ENCODE results near the gene FNBP1. TPM values are rescaled to one million over a fixed set of nuclear protein-coding genes. Genes with fewer than 3 reads are reported as not detected.
"Not testable (repeated sequence)": the region's sequence is repeated elsewhere in the genome, so short reads cannot be mapped to it uniquely, and the experiment has no call there.

Gene FNBP1
- total RNA-seq, 1 donor from 2014 or later: 21.9 TPM

DNA sequence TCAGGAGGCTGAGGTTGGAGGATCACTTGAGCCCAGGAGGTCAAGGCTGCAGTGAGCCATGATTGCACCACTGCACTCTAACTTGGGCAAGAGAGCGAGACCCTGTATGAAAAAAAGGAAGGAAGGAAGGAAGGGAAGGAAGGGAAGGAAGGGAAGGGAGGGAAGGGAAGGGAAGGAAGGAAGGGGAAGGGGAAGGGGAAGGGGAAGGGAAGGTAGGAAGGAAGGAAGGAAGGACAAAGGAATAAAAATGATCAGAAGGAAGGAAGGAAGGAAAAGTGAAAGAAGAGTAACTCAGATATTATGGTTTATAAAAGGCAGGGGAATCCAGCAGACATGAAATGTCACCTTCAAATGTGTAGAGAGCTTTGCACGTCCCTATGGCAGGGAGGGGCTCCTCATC lies 143.4 kb downstream of the FNBP1 start:
- no peaks in the 10 kb centered on the region for H3K27me3 ChIP-seq (ENCODE audit: control insufficient read depth in 3 of 3, insufficient read depth in 3 of 3, low read length in 3 of 3)
- H3K27ac ChIP-seq (ENCODE audit: low read depth, low read length): no peak overlapping the region
- no peak overlapping the region for H3K9ac ChIP-seq (ENCODE audit: low read depth in 1 of 3, low read length in 3 of 3)
- H3K36me3 ChIP-seq (ENCODE audit: control insufficient read depth in 3 of 3, insufficient read depth in 3 of 3, low read length in 3 of 3): peaks cover 17 to 50% (median 39%) of the 10 kb centered on the region in 3 donors
- H3K4me3 ChIP-seq (ENCODE audit: low read length in 3 of 3): no peak overlapping the region
- no peaks in the 10 kb centered on the region for H3K9me3 ChIP-seq (ENCODE audit: control insufficient read depth in 3 of 3, low read length in 3 of 3)
- H3K4me1 ChIP-seq (ENCODE audit: control insufficient read depth in 3 of 3, insufficient read depth in 3 of 3, low read length in 3 of 3): no peaks in the 10 kb centered on the region

GRCh38 chr9:129898185-129898584 lies 144.8 kb downstream of the FNBP1 start:
- H3K36me3 ChIP-seq (ENCODE audit: control insufficient read depth in 3 of 3, insufficient read depth in 3 of 3, low read length in 3 of 3): peaks cover 17 to 50% (median 43%) of the 10 kb centered on the region in 3 donors

GRCh38 chr9:129897263-129897662 lies 145.7 kb downstream of the FNBP1 start:
- no peak overlapping the region for H3K27ac ChIP-seq (ENCODE audit: low read depth, low read length)
- no peak overlapping the region for H3K4me3 ChIP-seq (ENCODE audit: low read length in 3 of 3)
- no peaks in the 10 kb centered on the region for H3K27me3 ChIP-seq (ENCODE audit: control insufficient read depth in 3 of 3, insufficient read depth in 3 of 3, low read length in 3 of 3)
- no peak overlapping the region for H3K9ac ChIP-seq (ENCODE audit: low read depth in 1 of 3, low read length in 3 of 3)
- peaks cover 17 to 44% (median 36%) of the 10 kb centered on the region in 3 donors for H3K36me3 ChIP-seq (ENCODE audit: control insufficient read depth in 3 of 3, insufficient read depth in 3 of 3, low read length in 3 of 3)
- H3K9me3 ChIP-seq (ENCODE audit: control insufficient read depth in 3 of 3, low read length in 3 of 3): no peaks in the 10 kb centered on the region
- H3K4me1 ChIP-seq (ENCODE audit: control insufficient read depth in 3 of 3, insufficient read depth in 3 of 3, low read length in 3 of 3): no peaks in the 10 kb centered on the region

More at GRCh38 chr9:129898185-129898584, 144.8 kb downstream of the FNBP1 start:
- H3K9ac ChIP-seq (ENCODE audit: low read depth in 1 of 3, low read length in 3 of 3): no peak overlapping the region
- no peak overlapping the region for H3K27ac ChIP-seq (ENCODE audit: low read depth, low read length)
- H3K4me1 ChIP-seq (ENCODE audit: control insufficient read depth in 3 of 3, insufficient read depth in 3 of 3, low read length in 3 of 3): no peaks in the 10 kb centered on the region
- no peaks in the 10 kb centered on the region for H3K27me3 ChIP-seq (ENCODE audit: control insufficient read depth in 3 of 3, insufficient read depth in 3 of 3, low read length in 3 of 3)
- no peaks in the 10 kb centered on the region for H3K9me3 ChIP-seq (ENCODE audit: control insufficient read depth in 3 of 3, low read length in 3 of 3)
- H3K4me3 ChIP-seq (ENCODE audit: low read length in 3 of 3): no peak overlapping the region

DNA sequence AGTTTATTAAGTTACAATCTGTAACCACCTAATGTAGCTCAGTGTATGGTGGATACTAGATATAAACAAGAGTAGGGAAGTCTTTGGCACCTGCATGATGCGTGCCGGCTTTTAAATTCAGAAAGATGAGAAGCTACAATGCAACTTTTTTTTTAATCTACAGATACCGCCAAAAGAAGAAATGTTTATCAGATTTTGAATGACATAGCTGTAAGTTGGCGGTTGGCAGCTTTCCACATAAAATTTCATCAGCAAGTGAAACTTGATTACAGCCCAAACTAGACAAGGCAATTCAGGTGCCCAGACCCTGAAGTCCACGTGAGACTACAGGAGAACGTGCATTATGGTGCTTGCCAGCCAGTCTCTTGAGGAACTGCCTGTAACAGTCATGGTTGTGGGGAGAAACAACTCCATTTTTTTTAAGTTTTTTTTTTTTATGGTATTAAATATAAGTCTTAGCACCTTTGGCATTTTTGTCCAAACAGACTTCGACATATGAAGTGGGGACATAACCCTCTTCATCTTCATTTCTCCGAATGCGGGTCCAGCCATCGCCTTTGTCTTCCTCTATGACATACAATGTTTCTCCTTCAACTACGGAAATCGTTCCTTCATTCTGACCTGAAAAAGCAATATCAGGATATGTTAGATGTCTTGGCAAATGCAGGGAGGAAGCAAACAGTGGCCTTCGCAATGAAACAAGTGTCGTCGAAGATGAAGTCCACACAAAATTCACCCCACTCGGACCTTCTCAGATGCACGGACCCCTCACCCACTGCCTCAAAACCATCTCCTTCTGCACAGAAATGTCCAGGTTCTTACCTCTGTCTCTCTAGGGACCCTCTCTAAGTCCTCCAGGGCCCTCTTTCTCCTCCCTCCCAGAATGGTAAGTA lies 147.4 kb downstream of the FNBP1 start:
- H3K9me3 ChIP-seq (ENCODE audit: control insufficient read depth in 3 of 3, low read length in 3 of 3): no peaks in the 10 kb centered on the region
- no peak overlapping the region for H3K27ac ChIP-seq (ENCODE audit: low read depth, low read length)
- no peaks in the 10 kb centered on the region for H3K27me3 ChIP-seq (ENCODE audit: control insufficient read depth in 3 of 3, insufficient read depth in 3 of 3, low read length in 3 of 3)
- H3K4me1 ChIP-seq (ENCODE audit: control insufficient read depth in 3 of 3, insufficient read depth in 3 of 3, low read length in 3 of 3): no peaks in the 10 kb centered on the region
- no peak overlapping the region for H3K9ac ChIP-seq (ENCODE audit: low read depth in 1 of 3, low read length in 3 of 3)
- H3K36me3 ChIP-seq (ENCODE audit: control insufficient read depth in 3 of 3, insufficient read depth in 3 of 3, low read length in 3 of 3): peaks cover 13 to 35% (median 33%) of the 10 kb centered on the region in 3 donors
- H3K4me3 ChIP-seq (ENCODE audit: low read length in 3 of 3): no peak overlapping the region

DNA sequence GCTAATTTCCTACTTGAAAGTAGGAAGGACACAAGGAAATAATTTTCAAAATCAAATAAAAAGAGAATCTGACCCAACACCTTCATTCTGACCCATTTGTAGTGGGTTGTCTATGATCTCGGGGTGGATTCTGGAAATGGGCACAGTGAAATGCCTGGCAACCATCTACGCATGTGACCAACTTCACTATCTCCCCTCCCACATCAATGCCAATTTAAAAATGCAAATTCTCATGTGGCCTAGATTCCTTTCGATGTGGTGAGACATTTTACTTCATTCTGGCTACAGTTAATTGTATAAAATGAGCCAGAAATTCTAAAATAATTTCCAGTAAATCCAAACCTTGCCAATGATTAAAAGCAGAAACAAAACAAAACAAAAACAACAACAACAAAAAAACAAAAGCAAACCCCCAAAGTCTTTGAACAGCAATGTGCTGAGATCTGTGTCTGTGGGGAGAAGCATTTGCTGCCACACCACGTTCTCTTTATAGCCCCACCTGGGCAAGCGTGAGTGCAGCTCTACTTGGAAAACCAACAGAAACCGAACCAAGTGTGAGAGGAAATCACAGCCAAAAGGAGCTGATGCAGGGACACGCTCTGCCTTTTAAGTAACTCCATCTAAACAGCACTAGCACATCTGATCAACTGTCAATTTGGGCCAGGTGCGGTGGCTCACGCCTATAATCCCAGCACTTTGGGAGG lies 148.7 kb downstream of the FNBP1 start:
- Histone ChIP-seq H3K4me1 (ENCODE audit: control insufficient read depth in 3 of 3, insufficient read depth in 3 of 3, low read length in 3 of 3) (no peaks in the 10 kb centered on the region), H3K9ac (ENCODE audit: low read depth in 1 of 3, low read length in 3 of 3) (no peak overlapping the region), H3K9me3 (ENCODE audit: control insufficient read depth in 3 of 3, low read length in 3 of 3) (no peaks in the 10 kb centered on the region), H3K36me3 (ENCODE audit: control insufficient read depth in 3 of 3, insufficient read depth in 3 of 3, low read length in 3 of 3) (peaks cover 9 to 28% (median 25%) of the 10 kb centered on the region in 3 donors), H3K27me3 (ENCODE audit: control insufficient read depth in 3 of 3, insufficient read depth in 3 of 3, low read length in 3 of 3) (no peaks in the 10 kb centered on the region), H3K4me3 (ENCODE audit: low read length in 3 of 3) (no peak overlapping the region), H3K27ac (ENCODE audit: low read depth, low read length) (no peak overlapping the region)

DNA sequence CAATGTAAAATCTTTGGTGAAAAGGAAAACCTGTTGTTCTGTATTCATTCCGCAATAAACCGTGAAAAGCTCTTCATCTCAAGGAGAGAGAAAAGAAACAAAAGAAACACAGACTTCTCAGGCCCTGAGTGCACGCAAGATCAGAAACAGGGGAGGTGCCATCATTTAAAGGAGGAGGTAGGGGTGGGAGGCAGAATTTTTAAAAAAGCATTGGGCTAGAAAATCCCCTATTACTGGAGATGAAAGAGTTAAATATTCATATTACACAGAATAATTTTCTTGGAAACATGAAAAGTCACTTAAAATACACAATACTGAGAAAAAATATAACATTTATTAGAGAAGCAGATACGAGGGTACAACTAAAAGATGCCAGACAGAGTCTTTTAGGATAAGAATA lies 151.4 kb downstream of the FNBP1 start:
- peaks cover 0 to 6% (median 2%) of the 10 kb centered on the region in 3 donors for H3K4me1 ChIP-seq (ENCODE audit: control insufficient read depth in 3 of 3, insufficient read depth in 3 of 3, low read length in 3 of 3)
- H3K4me3 ChIP-seq (ENCODE audit: low read length in 3 of 3): no peak overlapping the region
- H3K27me3 ChIP-seq (ENCODE audit: control insufficient read depth in 3 of 3, insufficient read depth in 3 of 3, low read length in 3 of 3): no peaks in the 10 kb centered on the region
- no peak overlapping the region for H3K27ac ChIP-seq (ENCODE audit: low read depth, low read length)
- H3K9me3 ChIP-seq (ENCODE audit: control insufficient read depth in 3 of 3, low read length in 3 of 3): no peaks in the 10 kb centered on the region
- H3K9ac ChIP-seq (ENCODE audit: low read depth in 1 of 3, low read length in 3 of 3): no peak overlapping the region
- peaks cover 9 to 24% (median 18%) of the 10 kb centered on the region in 3 donors for H3K36me3 ChIP-seq (ENCODE audit: control insufficient read depth in 3 of 3, insufficient read depth in 3 of 3, low read length in 3 of 3)

DNA sequence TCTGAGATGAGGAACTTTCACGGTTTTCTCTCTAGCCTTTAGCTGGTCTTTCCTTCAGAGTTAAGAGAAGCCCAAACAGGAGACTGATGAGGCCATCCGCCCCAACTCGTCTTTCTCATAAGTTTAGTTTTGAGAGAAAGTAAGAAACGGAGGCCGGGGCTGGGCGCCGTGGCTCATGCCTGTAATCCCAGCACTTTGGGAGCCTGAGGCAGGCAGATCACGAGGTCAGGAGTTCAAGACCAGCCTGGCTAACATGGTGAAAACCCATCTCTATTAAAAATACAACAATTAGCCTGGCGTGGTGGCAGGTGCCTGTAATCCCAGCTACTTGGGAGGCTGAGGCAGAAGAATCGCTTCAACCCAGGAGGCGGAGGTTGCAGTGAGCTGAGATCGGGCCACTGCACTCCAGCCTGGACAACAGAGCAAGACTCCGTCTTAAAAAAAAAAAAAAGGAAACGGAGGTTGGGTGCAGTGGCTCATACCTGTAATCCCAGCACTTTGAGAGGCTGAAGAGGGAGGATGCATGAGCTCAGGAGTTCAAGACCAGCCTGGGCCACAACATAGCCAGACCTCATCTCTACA lies 152.2 kb downstream of the FNBP1 start:
- H3K27ac ChIP-seq (ENCODE audit: low read depth, low read length); H3K9me3 ChIP-seq (ENCODE audit: control insufficient read depth in 3 of 3, low read length in 3 of 3); H3K9ac ChIP-seq (ENCODE audit: low read depth in 1 of 3, low read length in 3 of 3); H3K27me3 ChIP-seq (ENCODE audit: control insufficient read depth in 3 of 3, insufficient read depth in 3 of 3, low read length in 3 of 3); H3K4me3 ChIP-seq (ENCODE audit: low read length in 3 of 3): not testable (repeated sequence)
- peaks cover 3 to 13% (median 7%) of the 10 kb centered on the region in 3 donors for H3K4me1 ChIP-seq (ENCODE audit: control insufficient read depth in 3 of 3, insufficient read depth in 3 of 3, low read length in 3 of 3)
- peaks cover 9 to 21% (median 16%) of the 10 kb centered on the region in 3 donors for H3K36me3 ChIP-seq (ENCODE audit: control insufficient read depth in 3 of 3, insufficient read depth in 3 of 3, low read length in 3 of 3)

DNA sequence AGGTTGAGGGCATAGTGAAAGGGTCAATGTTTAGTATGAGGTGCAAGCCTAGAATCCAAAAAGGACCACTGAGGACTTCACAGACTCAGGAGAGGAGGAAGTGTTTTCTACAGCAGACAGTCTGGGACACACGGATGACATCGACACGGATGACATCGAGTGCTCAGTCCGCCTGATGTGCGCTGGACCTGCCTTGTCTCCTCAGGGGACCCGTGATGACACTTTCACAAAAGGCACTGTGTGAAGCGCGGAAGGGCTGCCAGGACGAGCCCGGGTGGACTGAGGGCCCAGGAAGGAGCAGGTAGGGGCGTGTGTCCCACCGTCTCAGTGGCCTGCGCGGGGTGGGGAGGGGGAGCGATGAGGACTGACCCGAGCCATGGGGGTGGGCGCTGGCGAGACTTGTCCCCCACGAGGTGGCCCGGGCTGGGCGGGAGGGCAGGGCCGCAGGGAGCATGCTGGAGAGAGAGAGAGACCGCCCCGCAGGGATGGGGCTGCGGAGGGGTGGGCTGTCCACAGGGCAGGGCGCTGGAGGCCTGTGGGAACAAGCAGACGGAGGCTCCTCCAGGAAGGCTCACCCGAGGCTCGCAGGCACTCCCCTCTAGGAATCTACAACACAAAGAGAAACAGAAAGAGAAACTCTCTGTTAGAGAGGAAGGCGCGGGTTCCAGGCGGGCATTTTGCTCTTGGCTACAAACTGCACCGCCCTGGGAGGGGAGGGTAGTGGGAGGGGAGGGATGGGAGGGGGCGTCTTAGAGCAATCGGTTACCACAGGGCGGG lies 152.9 kb downstream of the FNBP1 start:
- no peak overlapping the region for H3K4me3 ChIP-seq (ENCODE audit: low read length in 3 of 3)
- no peaks in the 10 kb centered on the region for H3K9me3 ChIP-seq (ENCODE audit: control insufficient read depth in 3 of 3, low read length in 3 of 3)
- no peaks in the 10 kb centered on the region for H3K27me3 ChIP-seq (ENCODE audit: control insufficient read depth in 3 of 3, insufficient read depth in 3 of 3, low read length in 3 of 3)
- H3K27ac ChIP-seq (ENCODE audit: low read depth, low read length): no peak overlapping the region
- H3K36me3 ChIP-seq (ENCODE audit: control insufficient read depth in 3 of 3, insufficient read depth in 3 of 3, low read length in 3 of 3): peaks cover 7 to 19% (median 10%) of the 10 kb centered on the region in 3 donors
- H3K9ac ChIP-seq (ENCODE audit: low read depth in 1 of 3, low read length in 3 of 3): no peak overlapping the region
- H3K4me1 ChIP-seq (ENCODE audit: control insufficient read depth in 3 of 3, insufficient read depth in 3 of 3, low read length in 3 of 3): peaks cover 8 to 17% (median 13%) of the 10 kb centered on the region in 3 donors

DNA sequence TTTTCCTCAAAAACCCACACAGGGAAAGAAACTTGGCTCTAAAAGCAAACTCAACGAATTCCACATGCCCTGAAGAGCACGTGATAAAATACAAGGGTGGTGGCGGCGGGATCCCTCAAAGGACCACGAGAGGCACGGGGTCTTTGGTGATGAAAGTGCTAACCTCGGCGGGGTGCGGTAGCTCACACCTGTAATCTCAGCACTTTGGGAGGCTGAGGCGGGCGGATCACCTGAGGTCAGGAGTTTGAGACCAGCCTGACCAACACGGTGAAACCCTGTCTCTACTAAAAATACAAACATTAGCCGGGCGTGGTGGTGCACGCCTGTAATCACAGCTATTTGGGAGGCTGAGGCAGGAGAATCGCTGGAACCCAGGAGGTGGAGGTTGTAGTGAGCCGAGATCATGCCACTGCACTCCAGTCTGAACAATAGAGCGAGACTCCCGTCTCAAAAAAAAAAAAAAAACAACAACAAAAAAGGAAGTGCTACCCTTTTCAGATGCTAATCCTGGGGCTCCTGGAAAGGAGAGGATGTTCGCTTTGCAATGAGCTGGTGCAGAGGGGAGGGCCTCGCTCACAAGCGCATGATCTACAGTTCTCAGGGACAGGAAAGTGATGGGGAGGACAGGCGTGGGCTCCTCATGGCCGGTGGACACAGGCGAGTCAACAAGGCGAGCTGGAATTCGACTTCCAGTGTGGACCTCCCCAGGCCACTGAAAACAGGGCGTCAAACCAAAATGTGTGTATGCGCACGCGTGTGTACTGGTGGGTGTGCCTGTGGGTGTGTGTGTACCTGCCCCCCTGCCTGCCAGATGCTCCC lies 153.7 kb downstream of the FNBP1 start:
- H3K4me3 ChIP-seq (ENCODE audit: low read length in 3 of 3): no peak overlapping the region

More for the DNA sequence above, 153.7 kb downstream of the FNBP1 start:
- Histone ChIP-seq H3K9ac (ENCODE audit: low read depth in 1 of 3, low read length in 3 of 3) (no peak overlapping the region), H3K36me3 (ENCODE audit: control insufficient read depth in 3 of 3, insufficient read depth in 3 of 3, low read length in 3 of 3) (peaks cover 7 to 14% (median 7%) of the 10 kb centered on the region in 3 donors), H3K9me3 (ENCODE audit: control insufficient read depth in 3 of 3, low read length in 3 of 3) (no peaks in the 10 kb centered on the region), H3K4me1 (ENCODE audit: control insufficient read depth in 3 of 3, insufficient read depth in 3 of 3, low read length in 3 of 3) (peaks cover 16 to 25% (median 21%) of the 10 kb centered on the region in 3 donors), H3K27me3 (ENCODE audit: control insufficient read depth in 3 of 3, insufficient read depth in 3 of 3, low read length in 3 of 3) (no peaks in the 10 kb centered on the region), H3K27ac (ENCODE audit: low read depth, low read length) (no peak overlapping the region)
